Neural progenitor cell (in vitro differentiated cells): ENCODE data around the gene FAM163A.

Source experiments
- CTCF ChIP-seq: fragments of 200-600 bp; sonication (generic); IDR thresholded peaks from 2 replicates; pipeline ENCODE4 v1.5.1; 2017; ENCODE audit warnings: antibody characterized with exemption, mild to moderate bottlenecking
- EZH2phosphoT487 ChIP-seq: fragments of 200-600 bp; sonication (generic); IDR thresholded peaks from 2 replicates; pipeline ENCODE4 v1.6.1; 2017; ENCODE audit warnings: antibody characterized with exemption

- TF ChIP-seq EZH2phosphoT487 (no peak), CTCF (no peak)
Observed at GRCh38 chr1:179709841-179710329, 33.2 kb upstream of the FAM163A start.
